BJ (cell line): ENCODE data around the gene ADGRA1. TPM values are rescaled to one million over a fixed set of nuclear protein-coding genes. Genes with fewer than 3 reads are reported as not detected.

Experiments
- CTCF ChIA-PET: fragments of 350-600 bp; formaldehyde crosslinking; extraction: SDS; loops from one replicate; lab custom pipeline; 2021; ENCODE audit warnings: antibody characterized with exemption, inconsistent platforms; lab: Yijun Ruan, JAX
- POLR2A ChIA-PET: fragments of 300-600 bp; sonication (Branson Sonifier 250); formaldehyde crosslinking; extraction: SDS; loops from one replicate; lab custom pipeline; 2021; ENCODE audit warnings: antibody characterized with exemption; lab: Charles Lee
- DNase-seq: peaks from one replicate; pipeline ENCODE4 v3.0.0-alpha.2; 2011; ENCODE audit warnings: low read depth
- H3K27me3 ChIP-seq: 2 replicates; pipeline ENCODE4 v1.6.0; 2011; ENCODE audit warnings: low read length; ENCODE audit not compliant: control insufficient read depth, insufficient read depth
- H3K36me3 ChIP-seq: 2 replicates; pipeline ENCODE4 v1.5.1; 2011; ENCODE audit warnings: low read length; ENCODE audit not compliant: control insufficient read depth, insufficient read depth
- H3K4me3 ChIP-seq: 2 replicates; pipeline ENCODE4 v1.5.1; 2011; ENCODE audit warnings: low read depth, mild to moderate bottlenecking, control low read depth, low read length
- CTCF ChIP-seq: IDR thresholded peaks from 2 replicates; pipeline ENCODE4 v1.5.1; 2011; ENCODE audit warnings: low read depth, mild to moderate bottlenecking, control low read depth, inconsistent platforms, low read length, moderate library complexity; ENCODE audit not compliant: insufficient read depth
- polyA plus RNA-seq: library from polyadenylated mRNA; depleted of rRNA; stranded (reverse); fragments of >200 nt; gene quantifications from 2 replicates; pipeline ENCODE4 v1.2.3, GENCODE V29; 2011

ADGRA1 gene
- polyA plus RNA-seq, 1 experiment = not detected

GRCh38 chr10:133159950-133160825, 72.5 kb downstream of the ADGRA1 start, which contains the start of gene KNDC1:
Gene KNDC1, plus strand, starts transcription at chr10:133160219. Its CDS starts 249 bp downstream, at chr10:133160468.
- no peak for DNase-seq
- POLR2A ChIA-PET = no interaction called here

DNA sequence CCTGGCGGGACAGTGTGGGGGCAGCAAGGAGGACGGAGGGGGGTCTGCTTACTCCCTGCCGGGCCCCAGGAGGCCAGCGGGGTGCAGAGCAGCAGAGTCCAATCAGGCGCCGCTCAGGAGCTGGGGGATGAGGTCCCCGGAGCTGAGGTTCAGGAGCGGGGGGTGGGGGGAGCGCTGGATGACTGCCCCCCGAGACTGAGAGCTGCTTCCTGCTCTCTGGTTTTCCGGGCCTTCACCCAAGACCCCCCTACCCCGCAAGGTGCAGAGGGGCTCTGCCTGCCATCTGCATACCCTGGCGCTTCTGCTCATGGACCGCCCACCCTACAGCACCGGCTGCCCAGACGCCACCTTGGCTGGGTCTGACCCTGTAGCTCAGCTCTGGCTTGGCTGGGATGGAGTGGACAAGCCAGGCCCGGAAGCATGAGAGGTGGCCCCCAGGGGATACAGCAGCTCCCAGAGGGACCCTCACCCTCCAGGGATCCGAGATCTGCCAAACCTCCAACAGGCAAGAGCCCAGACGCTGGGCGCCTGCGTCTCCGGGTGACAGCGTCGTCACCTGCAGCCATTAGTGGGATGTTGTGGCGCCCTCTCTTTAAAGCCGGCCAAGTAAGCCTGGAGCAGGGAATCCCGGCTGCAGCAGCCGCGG, 73.2 kb downstream of the ADGRA1 start:
- ChIA-PET POLR2A (no interaction called here), CTCF (no interaction called here)
- no peak for TF ChIP-seq CTCF
- no peak for DNase-seq
- no peaks in the 10 kb centered on the region for H3K36me3 ChIP-seq
- no peaks in the 10 kb centered on the region for H3K27me3 ChIP-seq
- H3K4me3 ChIP-seq = peak overlapping the region; percentile 72

More at GRCh38 chr10:133159950-133160825, 72.5 kb downstream of the ADGRA1 start, which contains the start of gene KNDC1:
- CTCF ChIA-PET = no interaction called here
- TF ChIP-seq CTCF = no peak
- Histone ChIP-seq H3K4me3 (peak within 1 kb of the TSS; percentile 72), H3K27me3 (no peaks in the 10 kb centered on the region), H3K36me3 (no peaks in the 10 kb centered on the region)

GRCh38 chr10:133161486-133162109, 73.9 kb downstream of the ADGRA1 start:
- Histone ChIP-seq H3K4me3 (peak overlapping the region; percentile 72), H3K27me3 (no peaks in the 10 kb centered on the region), H3K36me3 (no peaks in the 10 kb centered on the region)
- TF ChIP-seq CTCF = no peak
- ChIA-PET CTCF (no interaction called here), POLR2A (no interaction called here)
- no peak for DNase-seq

DNA sequence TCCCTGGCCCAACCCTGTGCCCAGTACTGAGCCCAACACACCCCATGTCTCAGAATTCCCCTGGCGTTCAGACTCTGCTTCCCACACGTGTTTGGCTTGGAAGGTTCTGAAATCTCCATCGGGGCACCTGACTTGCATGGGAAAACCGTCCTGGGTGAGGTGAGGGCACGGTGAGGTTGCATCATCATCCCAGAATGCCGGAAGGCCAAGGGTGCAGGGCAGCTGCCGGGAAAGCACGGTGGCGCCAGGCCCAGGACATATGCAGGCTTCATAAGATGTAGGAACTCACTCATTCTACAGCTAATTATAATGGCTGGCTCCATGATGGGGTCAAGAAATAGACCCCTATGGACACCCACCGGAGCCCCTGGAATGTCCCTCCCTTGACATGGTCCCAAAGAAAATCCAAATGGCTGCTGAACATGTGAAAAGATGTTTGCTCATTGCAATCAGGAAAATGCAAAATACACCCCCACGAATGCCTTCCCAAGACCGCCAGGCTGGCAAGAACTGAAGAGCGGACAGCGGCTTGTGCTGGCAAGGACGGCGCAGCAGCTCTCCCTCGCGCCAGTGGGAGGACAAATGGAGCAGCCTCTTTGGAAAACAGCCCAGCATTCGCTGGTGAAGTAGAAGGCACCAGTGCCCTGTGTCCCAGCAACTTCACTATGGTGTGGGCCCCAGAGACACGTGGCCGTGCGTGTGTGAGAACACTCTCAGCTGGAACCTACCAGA, 74.6 kb downstream of the ADGRA1 start:
- Histone ChIP-seq H3K36me3 (no peaks in the 10 kb centered on the region), H3K27me3 (no peaks in the 10 kb centered on the region), H3K4me3 (no peak overlapping the region)
- no peak for TF ChIP-seq CTCF
- DNase-seq = no peak
- CTCF ChIA-PET = no interaction called here
- POLR2A ChIA-PET = no interaction called here
